ENCODE results near the gene LRRC8E. TPM values are rescaled to one million over a fixed set of nuclear protein-coding genes. Genes with fewer than 3 reads are reported as not detected.

LRRC8E gene
- total RNA-seq, 1 experiment from 2014 or later, result 10.3 TPM

GRCh38 chr19:7841751-7842660, 46.3 kb upstream of the LRRC8E start:
- Mint-ChIP-seq H3K4me3 (ENCODE audit: unreplicated experiment) (no peak overlapping the region), H3K27me3 (ENCODE audit: insufficient read depth, unreplicated experiment) (no peaks in the 10 kb centered on the region), H3K4me1 (ENCODE audit: insufficient read depth, unreplicated experiment) (peaks cover 14% of the 10 kb centered on the region), H3K9me3 (ENCODE audit: unreplicated experiment) (no peaks in the 10 kb centered on the region), H3K36me3 (ENCODE audit: insufficient read depth, unreplicated experiment) (peaks cover 12% of the 10 kb centered on the region), H3K27ac (ENCODE audit: low read depth, unreplicated experiment) (no peak overlapping the region)
- no peak for TF ChIP-seq CTCF (IDR thresholded peaks at IDR 0.05; ENCODE audit: unreplicated experiment)
- ChIA-PET POLR2A (no interaction called here), CTCF (no interaction called here)
- intact Hi-C loops (cut with micrococcal nuclease), result no loop called here
- no peak for DNase-seq (ENCODE audit: unreplicated experiment)
- no TSS peak for BruUV-seq (replicated peaks)

GRCh38 chr19:7842661-7843294, 45.5 kb upstream of the LRRC8E start:
- Mint-ChIP-seq H3K4me1 (ENCODE audit: insufficient read depth, unreplicated experiment) (peaks cover 9% of the 10 kb centered on the region), H3K4me3 (ENCODE audit: unreplicated experiment) (no peak overlapping the region), H3K27ac (ENCODE audit: low read depth, unreplicated experiment) (no peak overlapping the region), H3K27me3 (ENCODE audit: insufficient read depth, unreplicated experiment) (no peaks in the 10 kb centered on the region), H3K9me3 (ENCODE audit: unreplicated experiment) (no peaks in the 10 kb centered on the region), H3K36me3 (ENCODE audit: insufficient read depth, unreplicated experiment) (peaks cover 9% of the 10 kb centered on the region)
- intact Hi-C loops (cut with micrococcal nuclease), result no loop called here
- TF ChIP-seq CTCF (IDR thresholded peaks at IDR 0.05; ENCODE audit: unreplicated experiment), result no peak
- DNase-seq (ENCODE audit: unreplicated experiment), result no peak
- no TSS peak for BruUV-seq (replicated peaks)
- ChIA-PET POLR2A (no interaction called here), CTCF (no interaction called here)

- Mint-ChIP-seq H3K27me3 (ENCODE audit: insufficient read depth, unreplicated experiment) (no peaks in the 10 kb centered on the region), H3K36me3 (ENCODE audit: insufficient read depth, unreplicated experiment) (peaks cover 7% of the 10 kb centered on the region), H3K4me1 (ENCODE audit: insufficient read depth, unreplicated experiment) (peaks cover 1% of the 10 kb centered on the region), H3K4me3 (ENCODE audit: unreplicated experiment) (no peak overlapping the region), H3K9me3 (ENCODE audit: unreplicated experiment) (no peaks in the 10 kb centered on the region), H3K27ac (ENCODE audit: low read depth, unreplicated experiment) (no peak overlapping the region)
- no TSS peak for BruUV-seq (replicated peaks)
- DNase-seq (ENCODE audit: unreplicated experiment), result no peak
- TF ChIP-seq CTCF (IDR thresholded peaks at IDR 0.05; ENCODE audit: unreplicated experiment), result no peak
- CTCF ChIA-PET, result no interaction called here
- intact Hi-C loops (cut with micrococcal nuclease), result no loop called here
- POLR2A ChIA-PET, result no interaction called here
These were observed 44.8 kb upstream of the LRRC8E start for GRCh38 chr19:7843521-7843920.

GRCh38 chr19:7844405-7844804, 43.9 kb upstream of the LRRC8E start:
- no peaks in the 10 kb centered on the region for H3K9me3 Mint-ChIP-seq (ENCODE audit: unreplicated experiment)
- CTCF ChIA-PET, result no interaction called here
- POLR2A ChIA-PET, result interaction anchor here (0.5 kb wide), 1 partner anchor 920 kb away, joined by 3 read pairs; no protein-coding TSS in a partner anchor

More at GRCh38 chr19:7844405-7844804, 43.9 kb upstream of the LRRC8E start:
- Mint-ChIP-seq H3K4me3 (ENCODE audit: unreplicated experiment) (no peak overlapping the region), H3K36me3 (ENCODE audit: insufficient read depth, unreplicated experiment) (peaks cover 5% of the 10 kb centered on the region), H3K27me3 (ENCODE audit: insufficient read depth, unreplicated experiment) (no peaks in the 10 kb centered on the region), H3K4me1 (ENCODE audit: insufficient read depth, unreplicated experiment) (no peaks in the 10 kb centered on the region), H3K27ac (ENCODE audit: low read depth, unreplicated experiment) (no peak overlapping the region)
- BruUV-seq (replicated peaks), result no TSS peak
- intact Hi-C loops (cut with micrococcal nuclease), result no loop called here
- DNase-seq (ENCODE audit: unreplicated experiment), result no peak
- TF ChIP-seq CTCF (IDR thresholded peaks at IDR 0.05; ENCODE audit: unreplicated experiment), result no peak

Data from MCF 10A (cell line).